ENCODE measurements around the gene SSTR5.

- TF ChIP-seq, protein P1, sequence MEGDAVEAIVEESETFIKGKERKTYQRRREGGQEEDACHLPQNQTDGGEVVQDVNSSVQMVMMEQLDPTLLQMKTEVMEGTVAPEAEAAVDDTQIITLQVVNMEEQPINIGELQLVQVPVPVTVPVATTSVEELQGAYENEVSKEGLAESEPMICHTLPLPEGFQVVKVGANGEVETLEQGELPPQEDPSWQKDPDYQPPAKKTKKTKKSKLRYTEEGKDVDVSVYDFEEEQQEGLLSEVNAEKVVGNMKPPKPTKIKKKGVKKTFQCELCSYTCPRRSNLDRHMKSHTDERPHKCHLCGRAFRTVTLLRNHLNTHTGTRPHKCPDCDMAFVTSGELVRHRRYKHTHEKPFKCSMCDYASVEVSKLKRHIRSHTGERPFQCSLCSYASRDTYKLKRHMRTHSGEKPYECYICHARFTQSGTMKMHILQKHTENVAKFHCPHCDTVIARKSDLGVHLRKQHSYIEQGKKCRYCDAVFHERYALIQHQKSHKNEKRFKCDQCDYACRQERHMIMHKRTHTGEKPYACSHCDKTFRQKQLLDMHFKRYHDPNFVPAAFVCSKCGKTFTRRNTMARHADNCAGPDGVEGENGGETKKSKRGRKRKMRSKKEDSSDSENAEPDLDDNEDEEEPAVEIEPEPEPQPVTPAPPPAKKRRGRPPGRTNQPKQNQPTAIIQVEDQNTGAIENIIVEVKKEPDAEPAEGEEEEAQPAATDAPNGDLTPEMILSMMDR (IDR thresholded peaks at IDR 0.05): no peak
- no peak for TF ChIP-seq POLR2A (IDR thresholded peaks at IDR 0.05)
- TF ChIP-seq EP300 (IDR thresholded peaks at IDR 0.05): no peak
- no peak for TF ChIP-seq POLR2AphosphoS5 (IDR thresholded peaks at IDR 0.05)
These were observed 51.7 kb downstream of the SSTR5 start for GRCh38 chr16:1124291-1124690.

Measured in gastroesophageal sphincter (tissue), 3 donors.